Dermis blood vessel endothelial cell (primary cell): ENCODE measurements around the gene NR2F6. TPM values are rescaled to one million over a fixed set of nuclear protein-coding genes. Genes with fewer than 3 reads are reported as not detected.
"Not testable (repeated sequence)": the region's sequence is repeated elsewhere in the genome, so short reads cannot be mapped to it uniquely, and the experiment has no call there.

ENCODE experiments used
- DNase-seq: peaks from one replicate; pipeline ENCODE4 v3.0.0; 2010
- total RNA-seq: library from RNA; depleted of rRNA; stranded (reverse); fragments of >200 nt; gene quantifications from 2 replicates; pipeline ENCODE4 v1.2.3, GENCODE V29; 2014

NR2F6 gene
- total RNA-seq, 1 donor from 2014 or later: 63.1 TPM

GRCh38 chr19:17210296-17210695 lies 35.4 kb downstream of the NR2F6 start:
- no peak for DNase-seq

GRCh38 chr19:17209126-17210036 lies 36.3 kb downstream of the NR2F6 start:
- DNase-seq: peak; percentile 37

DNA sequence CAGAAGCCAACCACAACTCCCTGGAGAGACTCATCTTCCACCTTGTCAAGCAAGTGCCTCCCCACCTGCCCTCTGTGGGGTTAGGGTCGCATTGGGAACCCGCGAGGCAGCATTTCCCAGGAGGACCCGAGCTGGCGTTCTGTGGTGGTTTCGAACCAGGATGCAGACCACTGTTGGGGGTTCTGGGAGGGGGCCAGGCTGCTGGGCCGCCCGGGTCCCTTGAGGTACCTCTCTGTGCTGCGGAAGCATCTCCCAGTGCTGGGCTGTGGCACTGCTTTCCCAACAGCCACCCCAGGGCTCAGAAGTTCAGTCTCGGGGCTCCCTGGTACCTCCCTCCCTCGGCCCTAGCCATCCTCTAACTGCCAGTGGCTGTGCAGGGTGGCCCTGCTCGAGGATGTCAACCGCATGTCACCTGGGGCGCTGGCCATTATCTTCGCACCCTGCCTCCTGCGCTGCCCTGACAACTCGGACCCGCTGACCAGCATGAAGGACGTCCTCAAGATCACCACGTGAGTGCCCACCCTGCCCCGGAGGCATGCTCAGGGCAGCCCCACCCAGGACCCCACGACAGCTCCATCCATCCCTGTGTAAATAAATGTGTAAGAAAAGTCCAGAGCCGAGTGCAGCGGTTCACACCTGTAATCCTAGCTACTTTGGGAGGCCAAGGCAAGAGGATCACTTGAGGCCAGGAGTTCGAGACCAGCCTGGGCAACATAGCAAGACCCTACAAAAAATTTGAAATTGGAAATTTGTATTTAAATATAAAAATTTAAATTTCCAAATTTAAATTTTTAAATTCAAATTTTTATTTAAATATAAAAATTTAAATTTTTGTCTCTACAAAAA lies 38.8 kb downstream of the NR2F6 start:
- no peak for DNase-seq

DNA sequence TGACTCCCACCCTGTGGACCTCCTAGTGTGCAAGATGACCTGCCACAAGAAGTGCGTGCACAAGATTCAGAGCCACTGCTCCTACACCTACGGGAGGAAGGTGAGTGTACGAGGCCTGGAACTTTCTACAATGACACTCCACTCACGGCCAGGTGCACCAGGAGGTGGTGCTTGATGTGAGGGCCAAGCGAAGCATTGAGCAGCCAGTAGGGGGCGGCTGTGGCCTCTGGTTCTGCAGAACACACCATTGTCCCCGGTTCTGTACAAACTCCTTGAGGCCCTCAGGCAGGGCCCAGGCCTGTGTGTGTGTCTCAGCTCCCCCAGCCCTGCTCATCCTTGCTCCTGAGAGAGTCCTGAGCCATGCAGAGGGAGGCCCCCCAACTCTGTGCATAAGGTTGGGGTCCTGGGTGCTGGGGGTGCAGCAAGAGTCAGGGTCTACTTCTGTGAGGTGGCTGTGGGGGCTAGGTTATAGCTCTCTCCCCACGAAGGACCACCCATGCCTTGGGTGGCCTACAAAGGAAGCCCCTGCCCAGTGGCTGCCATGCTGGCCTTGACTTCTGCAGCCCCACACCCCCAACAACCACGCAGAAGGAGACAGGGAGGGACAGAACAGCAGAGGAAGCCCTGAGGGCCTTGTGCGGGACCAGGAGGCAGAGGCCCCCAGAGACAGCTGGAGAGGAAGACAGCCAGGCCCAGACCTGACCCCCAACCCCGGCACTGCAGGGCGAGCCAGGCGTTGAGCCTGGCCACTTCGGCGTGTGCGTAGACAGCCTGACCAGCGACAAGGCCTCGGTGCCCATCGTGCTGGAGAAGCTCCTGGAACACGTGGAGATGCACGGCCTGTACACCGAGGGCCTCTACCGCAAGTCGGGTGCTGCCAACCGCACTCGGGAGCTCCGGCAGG lies 40.2 kb downstream of the NR2F6 start:
- peak; percentile 83 for DNase-seq

GRCh38 chr19:17202713-17203112 lies 43.0 kb downstream of the NR2F6 start:
- no peak for DNase-seq

DNA sequence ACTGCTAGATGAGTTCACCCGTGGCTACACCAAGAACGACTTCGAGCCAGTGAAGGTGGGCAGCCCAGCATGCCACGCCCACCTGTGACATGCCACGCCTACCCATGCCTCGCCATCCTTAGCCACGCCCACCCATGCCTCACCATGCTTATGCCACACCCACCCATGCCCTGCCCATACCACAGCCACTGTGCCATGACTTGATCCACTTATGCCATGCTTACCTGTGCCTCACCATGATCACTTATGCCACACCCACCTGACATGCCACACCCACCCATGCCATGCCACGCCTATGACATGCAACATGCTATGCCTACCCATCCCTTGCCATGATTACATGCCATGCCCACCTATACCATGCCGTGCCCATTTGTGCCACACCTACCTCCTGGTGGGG lies 43.5 kb downstream of the NR2F6 start:
- DNase-seq: no peak

- no peak for DNase-seq
Measured at GRCh38 chr19:17200408-17201079, 45.2 kb downstream of the NR2F6 start.

DNA sequence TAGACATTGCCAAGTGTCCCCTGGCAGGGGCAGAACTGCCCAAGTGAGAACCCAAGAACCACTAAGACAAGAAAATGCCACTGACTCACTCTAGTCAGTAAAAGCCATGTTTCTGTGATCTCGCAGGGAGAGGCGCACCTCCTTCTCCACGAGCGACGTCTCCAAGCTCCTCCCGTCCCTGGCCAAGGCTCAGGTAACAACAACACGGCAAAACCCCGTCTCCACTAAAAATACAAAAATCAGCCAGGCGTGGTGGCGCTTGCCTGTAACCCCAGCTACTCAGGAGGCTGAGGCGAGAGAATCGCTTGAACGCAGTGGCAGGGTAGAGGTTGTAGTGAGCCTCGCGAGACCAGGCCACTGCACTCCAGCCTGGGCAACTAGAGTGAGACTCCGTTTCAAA lies 48.1 kb downstream of the NR2F6 start:
- DNase-seq: no peak

DNA sequence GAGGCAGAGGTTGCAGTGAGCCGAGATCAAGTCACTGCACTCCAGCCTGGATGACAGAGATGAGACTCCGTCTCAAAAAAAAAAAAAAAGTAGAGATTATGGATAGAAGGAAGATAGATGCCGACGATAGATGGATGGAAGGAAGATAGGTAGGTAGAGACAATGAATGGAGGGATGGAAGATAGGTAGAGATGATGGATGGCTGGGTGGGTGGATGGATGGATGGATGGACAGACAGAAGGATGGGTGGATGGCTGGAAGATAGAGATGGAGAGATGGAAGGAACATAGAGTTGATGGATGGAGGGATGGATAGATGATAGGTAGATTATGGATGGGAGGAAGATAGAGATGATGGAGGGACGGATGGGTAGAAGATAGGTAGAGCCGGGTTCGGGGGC lies 49.1 kb downstream of the NR2F6 start:
- DNase-seq: no peak

DNA sequence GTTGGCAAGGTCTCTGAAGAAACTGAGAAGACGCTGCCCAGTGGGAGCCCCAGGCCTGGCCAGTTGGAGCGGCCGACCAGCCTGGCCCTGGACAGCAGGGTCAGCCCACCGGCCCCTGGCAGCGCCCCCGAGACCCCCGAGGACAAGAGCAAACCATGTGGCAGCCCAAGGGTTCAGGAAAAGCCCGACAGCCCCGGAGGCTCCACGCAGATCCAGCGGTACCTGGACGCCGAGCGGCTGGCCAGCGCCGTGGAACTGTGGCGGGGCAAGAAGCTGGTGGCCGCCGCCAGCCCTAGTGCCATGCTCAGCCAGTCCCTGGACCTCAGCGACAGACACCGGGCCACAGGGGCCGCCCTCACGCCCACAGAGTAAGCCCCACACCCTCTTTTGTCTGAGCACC lies 50.6 kb downstream of the NR2F6 start:
- DNase-seq: no peak

- no peak for DNase-seq
Measured at GRCh38 chr19:17194608-17195007, 51.1 kb downstream of the NR2F6 start.

GRCh38 chr19:17192751-17193150 lies 53.0 kb downstream of the NR2F6 start:
- no peak for DNase-seq

DNA sequence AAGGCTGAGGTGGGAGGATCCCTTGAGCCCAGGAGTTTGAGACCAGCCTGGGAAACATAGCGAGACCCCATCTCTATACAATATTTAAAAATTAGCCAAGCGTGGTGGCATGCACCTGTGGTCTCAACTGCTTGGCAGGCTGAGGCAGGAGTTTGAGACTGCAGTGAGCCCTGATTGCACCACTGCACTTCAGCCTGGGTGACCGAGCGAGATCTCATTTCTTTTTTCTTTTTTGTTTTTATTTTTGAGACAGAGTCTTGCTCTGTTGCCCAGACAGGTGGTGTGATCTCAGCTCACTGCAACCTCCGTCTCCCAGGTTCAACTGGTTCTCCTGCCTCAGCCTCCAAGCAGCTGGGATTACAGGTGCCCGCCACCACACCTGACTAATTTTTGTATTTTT lies 54.0 kb downstream of the NR2F6 start:
- not testable (repeated sequence) for DNase-seq

DNA sequence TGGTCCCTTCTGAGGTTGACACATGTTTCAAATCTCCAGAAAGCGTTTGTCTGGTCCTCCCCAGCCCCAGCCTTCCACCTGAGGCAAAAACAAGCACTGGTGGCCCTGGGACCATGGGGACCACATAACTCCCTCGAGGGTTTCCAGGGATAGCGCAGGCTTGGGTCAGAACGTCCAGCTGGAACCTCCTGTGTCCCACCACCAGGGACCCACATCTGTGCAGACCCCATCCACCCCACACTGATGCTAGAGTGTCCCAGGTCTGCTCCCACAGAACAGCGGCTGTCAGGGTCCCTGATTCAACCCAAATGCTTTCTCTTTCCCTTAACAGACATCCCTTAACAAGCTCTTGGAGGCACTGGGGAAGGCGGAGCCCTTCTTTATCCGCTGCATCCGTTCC lies 60.1 kb downstream of the NR2F6 start:
- DNase-seq: no peak

GRCh38 chr19:17184371-17184841 lies 61.3 kb downstream of the NR2F6 start:
- no peak for DNase-seq

DNA sequence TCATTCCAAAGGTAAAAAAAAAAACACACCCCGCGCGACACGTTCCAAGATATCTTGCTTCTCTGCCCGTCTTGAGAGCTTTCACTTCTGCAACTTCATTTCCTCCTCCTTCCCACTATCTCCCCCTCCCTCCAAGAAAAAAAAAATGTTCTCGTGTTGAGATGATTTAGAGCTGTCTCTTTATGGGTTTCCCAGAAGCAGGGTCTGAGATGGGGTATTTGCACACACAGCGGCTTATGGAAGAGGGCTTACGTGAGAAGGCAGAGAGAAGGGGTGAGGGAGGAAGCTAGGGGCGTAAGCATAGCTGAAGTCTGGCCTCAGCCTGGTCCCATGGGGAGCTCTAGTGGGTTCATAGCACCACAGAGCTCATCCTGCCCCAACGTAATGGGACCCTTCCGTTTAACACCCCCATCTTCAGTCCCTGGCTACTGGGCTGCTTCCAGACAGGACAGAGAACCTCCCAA lies 61.8 kb downstream of the NR2F6 start:
- no peak for DNase-seq

DNA sequence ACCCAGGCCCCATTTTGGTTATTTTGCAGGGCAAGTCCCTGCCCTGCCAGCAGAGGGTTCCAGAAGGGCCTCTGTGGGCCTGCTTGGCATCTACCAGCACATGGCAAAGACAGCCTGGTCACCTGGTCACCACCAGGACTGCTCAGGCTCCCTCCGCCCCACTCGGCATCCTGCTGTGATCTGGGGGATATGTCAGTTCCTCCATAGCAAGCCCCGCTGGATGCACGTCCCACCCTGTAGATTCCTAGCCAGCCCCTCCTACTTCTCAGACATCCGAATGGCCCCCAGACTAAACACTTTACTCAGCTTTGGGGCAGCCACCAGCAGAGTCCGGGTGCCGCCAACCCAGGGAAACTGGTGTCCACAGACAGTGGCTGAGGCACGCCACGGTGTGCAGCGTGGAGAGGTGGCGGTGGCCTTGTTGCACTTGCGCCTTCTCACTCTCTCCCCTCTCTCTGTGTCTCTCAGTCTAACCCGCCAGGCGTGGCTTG lies 62.4 kb downstream of the NR2F6 start:
- DNase-seq: no peak
